ENCODE results near the gene MT1X. TPM values are rescaled to one million over a fixed set of nuclear protein-coding genes. Genes with fewer than 3 reads are reported as not detected.

MT1X gene
- total and polyA plus RNA-seq, 4 donors, result 213 to 3,979 (median 1,403) TPM

GRCh38 chr16:56645838-56646237 is 36.4 kb upstream of the MT1X start:
- Histone ChIP-seq H3K9me3 (ENCODE audit: control insufficient read depth in 4 of 4, low read length in 3 of 4) (no peaks in the 10 kb centered on the region), H3K27ac (ENCODE audit: low read depth in 1 of 2, low read length in 2 of 2) (no peak overlapping the region), H3K4me1 (ENCODE audit: control insufficient read depth in 4 of 4, insufficient read depth in 4 of 4, low read length in 3 of 4) (peaks cover 5 to 35% (median 18%) of the 10 kb centered on the region in 4 donors), H3K4me3 (ENCODE audit: low read depth in 1 of 3, low read length in 3 of 3) (no peak overlapping the region), H3K36me3 (ENCODE audit: control insufficient read depth in 4 of 4, insufficient read depth in 3 of 4, low read depth in 1 of 4, low read length in 3 of 4) (no peaks in the 10 kb centered on the region), H3K27me3 (ENCODE audit: control insufficient read depth in 4 of 4, insufficient read depth in 4 of 4, low read length in 3 of 4) (no peaks in the 10 kb centered on the region), H3K9ac (ENCODE audit: low read depth in 1 of 2, low read length in 2 of 2) (no peak overlapping the region)
- DNase-seq (ENCODE audit: low spot score), result no peak
- TF ChIP-seq RXRA (IDR thresholded peaks at IDR 0.05), result no peak
- TF ChIP-seq NR2F2 (IDR thresholded peaks at IDR 0.05), result no peak
- TF ChIP-seq HNF4A (conservative IDR thresholded peaks at IDR 0.05), result no peak
- TF ChIP-seq EGR1 (IDR thresholded peaks at IDR 0.05; ENCODE audit: low read depth in 2 of 2), result no peak
- no peak for TF ChIP-seq ZBTB33 (IDR thresholded peaks at IDR 0.05)
- no peak for TF ChIP-seq GABPA (IDR thresholded peaks at IDR 0.05 in 1 of 2, conservative IDR thresholded peaks at IDR 0.05 in 1 of 2)
- TF ChIP-seq SP1 (IDR thresholded peaks at IDR 0.05), result no peak
- no peak for TF ChIP-seq CTCF (IDR thresholded peaks at IDR 0.05; ENCODE audit: low read depth, low read length, missing input control)
- TF ChIP-seq RAD21 (IDR thresholded peaks at IDR 0.05), result no peak
- no peak for TF ChIP-seq TAF1 (conservative IDR thresholded peaks at IDR 0.05)
- TF ChIP-seq YY1 (IDR thresholded peaks at IDR 0.05), result no peak
- TF ChIP-seq REST (IDR thresholded peaks at IDR 0.05), result no peak
- no peak for TF ChIP-seq ATF3 (IDR thresholded peaks at IDR 0.05)
- no peak for TF ChIP-seq JUND (IDR thresholded peaks at IDR 0.05)
- no peak for TF ChIP-seq FOXA1 (IDR thresholded peaks at IDR 0.05)
- 2% methylated on average over 1 of the region's 1 CpG for WGBS
